T-helper 17 cell (primary cell): ENCODE measurements around the gene AKR7A3. TPM values are rescaled to one million over a fixed set of nuclear protein-coding genes. Genes with fewer than 3 reads are reported as not detected.
"Not testable (repeated sequence)": the region's sequence is repeated elsewhere in the genome, so short reads cannot be mapped to it uniquely, and the experiment has no call there.

Source experiments
- ATAC-seq: fragments of 150-1000 bp; cut with Tn5 transposase; 2 replicates; pipeline ENCODE4 v1.10.0; 2021; ENCODE audit warnings: mild to moderate bottlenecking, moderate library complexity
- DNase-seq, 3 donors: peaks; one replicate each; pipeline versions ENCODE4 v3.0.0 to v3.0.0-alpha.2; 2020 to 2021
- H3K9me3 ChIP-seq: one replicate; pipeline ENCODE4 v1.7.0; 2013; ENCODE audit warnings: low read length, mild to moderate bottlenecking; ENCODE audit not compliant: control insufficient read depth, poor library complexity, severe bottlenecking
- H3K27ac Mint-ChIP-seq: one replicate; pipeline ENCODE4 v1.8.0; 2022; ENCODE audit warnings: mild to moderate bottlenecking, moderate library complexity, mixed read lengths
- H3K27me3 Mint-ChIP-seq: one replicate; pipeline ENCODE4 v1.8.0; 2022; ENCODE audit warnings: mixed read lengths
- H3K36me3 Mint-ChIP-seq: one replicate; pipeline ENCODE4 v1.8.0; 2022; ENCODE audit warnings: low read depth, mixed read lengths
- H3K4me1 Mint-ChIP-seq: one replicate; pipeline ENCODE4 v1.8.0; 2022; ENCODE audit warnings: mild to moderate bottlenecking, mixed read lengths
- H3K4me3 Mint-ChIP-seq: one replicate; pipeline ENCODE4 v1.8.0; 2022; ENCODE audit warnings: mild to moderate bottlenecking, moderate library complexity, mixed read lengths
- total RNA-seq, 4 donors: library from RNA in 2 of 4; stranded (reverse) in 2 of 4; gene quantifications; one replicate each; pipeline ENCODE4 v1.2.3 and lab custom pipeline; 2022 to 2026

AKR7A3 gene
- total RNA-seq (1 to 10 TPM; 1.1 to 1.4 TPM), total RNA-seq (lab: John Stamatoyannopoulos, UW) (0.68 to 0.93 reads per million in 2 donors)

DNA sequence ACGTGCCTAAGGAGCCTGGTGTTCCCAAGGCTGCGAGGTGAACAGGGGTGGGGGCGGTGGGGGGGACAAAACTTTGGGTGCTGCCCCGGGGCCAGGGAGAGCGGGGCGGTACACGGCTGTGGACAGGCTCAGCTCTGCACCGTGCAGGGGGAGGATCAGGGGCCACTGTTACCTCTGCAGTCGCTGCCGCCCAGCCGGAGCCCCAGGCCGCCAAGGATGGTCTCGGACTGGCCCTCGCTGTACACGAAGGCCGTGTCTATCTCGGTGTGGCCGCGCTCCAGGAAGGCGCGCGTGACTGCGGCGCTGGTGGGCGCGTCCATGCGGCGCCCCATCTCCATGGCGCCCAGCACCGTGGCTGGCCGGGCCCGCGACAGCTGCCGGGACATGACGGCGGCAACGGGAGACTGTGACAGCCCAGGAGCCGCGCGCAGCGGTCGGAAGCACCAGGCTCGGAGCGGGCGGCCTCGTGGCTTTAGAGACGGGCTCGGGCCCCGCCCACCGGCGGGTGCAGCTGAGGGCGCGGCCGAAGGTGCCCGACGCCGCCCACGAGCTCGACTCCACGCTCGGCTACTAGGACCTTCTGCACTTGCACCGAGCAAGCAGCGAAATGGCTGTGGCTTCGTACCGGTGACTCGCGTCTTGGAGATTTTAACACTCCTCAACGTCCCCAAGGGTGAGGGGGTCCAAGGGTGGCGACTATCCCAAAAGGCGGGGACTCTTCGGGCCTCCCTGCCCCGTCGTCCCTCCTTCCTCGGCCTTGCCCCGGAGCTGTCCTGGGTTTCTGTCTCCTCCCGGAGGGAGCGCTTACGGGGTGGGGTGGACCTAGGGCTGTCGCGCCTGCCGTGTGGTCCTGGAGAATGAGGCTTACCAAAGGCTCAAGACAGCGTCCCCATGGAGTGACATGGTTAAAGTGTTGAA lies at the start of gene AKR7A3:
TSS of gene AKR7A3 (minus strand) at position 447 of the 918 bp plus-strand sequence. CDS start at position 386, 61 bp downstream.
- Mint-ChIP-seq H3K27me3 (peaks cover 18% of the 10 kb centered on the region), H3K27ac (peak within 1 kb of the TSS; percentile 53), H3K4me1 (peaks cover 12% of the 10 kb centered on the region), H3K4me3 (peak within 1 kb of the TSS; percentile 78)
- peak; percentile 97 for ATAC-seq
- H3K36me3 Mint-ChIP-seq, H3K9me3 ChIP-seq: not testable (repeated sequence)
- DNase-seq = peak; percentile 34 to 48 (median 45)

GRCh38 chr1:19338323-19338762 lies 49.8 kb upstream of the AKR7A3 start:
- H3K27ac Mint-ChIP-seq = peak overlapping the region; percentile 69
- peaks cover 8% of the 10 kb centered on the region for H3K4me1 Mint-ChIP-seq
- DNase-seq (no peak), ATAC-seq (no peak)
- H3K4me3 Mint-ChIP-seq = no peak overlapping the region
- no peaks in the 10 kb centered on the region for H3K9me3 ChIP-seq
- no peaks in the 10 kb centered on the region for H3K27me3 Mint-ChIP-seq
- no peaks in the 10 kb centered on the region for H3K36me3 Mint-ChIP-seq

GRCh38 chr1:19337289-19337688 lies 48.7 kb upstream of the AKR7A3 start:
- H3K27ac Mint-ChIP-seq = peak overlapping the region; percentile 69
- no peaks in the 10 kb centered on the region for H3K36me3 Mint-ChIP-seq
- H3K4me1 Mint-ChIP-seq = peaks cover 8% of the 10 kb centered on the region
- H3K4me3 Mint-ChIP-seq = no peak overlapping the region
- ATAC-seq (no peak), DNase-seq (no peak)
- no peaks in the 10 kb centered on the region for H3K27me3 Mint-ChIP-seq
- H3K9me3 ChIP-seq = no peaks in the 10 kb centered on the region

- no peak for DNase-seq
- no peak overlapping the region for H3K4me3 Mint-ChIP-seq
- H3K4me1 Mint-ChIP-seq = peaks cover 5% of the 10 kb centered on the region
- no peak for ATAC-seq
- no peaks in the 10 kb centered on the region for H3K27me3 Mint-ChIP-seq
- no peaks in the 10 kb centered on the region for H3K9me3 ChIP-seq
- H3K36me3 Mint-ChIP-seq = no peaks in the 10 kb centered on the region
- peak overlapping the region; percentile 70 for H3K27ac Mint-ChIP-seq
Measured at GRCh38 chr1:19336543-19336942, 48.0 kb upstream of the AKR7A3 start.

DNA sequence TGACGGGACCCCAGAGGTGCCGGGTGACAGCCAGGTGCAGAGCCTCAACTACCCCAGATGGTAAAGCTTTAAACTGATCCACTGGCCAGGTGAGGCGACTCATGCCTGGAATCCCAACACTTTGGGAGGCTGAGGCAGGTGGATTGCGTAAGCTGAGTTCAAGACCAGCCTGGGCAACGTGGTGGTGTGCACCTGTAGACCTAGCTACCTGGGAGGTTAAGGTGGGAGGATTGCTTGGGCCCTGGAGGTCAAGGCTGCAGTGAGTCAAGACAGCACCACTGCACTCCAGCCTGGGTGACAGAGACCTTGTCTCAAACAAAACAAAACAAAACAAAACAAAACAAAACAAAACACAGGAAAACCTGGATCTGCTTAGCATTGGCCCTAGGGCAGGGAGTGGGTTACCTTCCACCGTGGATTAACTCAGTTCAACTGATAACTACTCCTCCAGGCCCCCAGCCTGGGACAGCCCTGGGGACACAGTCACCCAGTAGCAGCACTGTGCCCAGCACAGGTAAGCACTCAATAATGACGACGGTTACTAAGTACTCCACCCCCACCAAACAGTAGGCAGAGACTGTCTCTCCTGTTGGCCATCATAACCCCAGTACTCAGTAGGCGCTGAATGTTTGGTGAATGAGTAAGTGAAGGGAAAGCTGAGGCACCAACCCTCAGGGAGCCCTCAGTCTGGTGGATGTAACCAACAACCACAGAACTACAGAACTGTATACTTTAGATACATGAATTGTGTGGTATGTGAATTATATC lies 45.2 kb upstream of the AKR7A3 start:
- peaks cover 7% of the 10 kb centered on the region for H3K4me1 Mint-ChIP-seq
- H3K27me3 Mint-ChIP-seq = no peaks in the 10 kb centered on the region
- peak overlapping the region; percentile 34 for H3K27ac Mint-ChIP-seq
- H3K4me3 Mint-ChIP-seq = no peak overlapping the region
- H3K9me3 ChIP-seq = no peaks in the 10 kb centered on the region
- DNase-seq (no peak), ATAC-seq (no peak)
- H3K36me3 Mint-ChIP-seq = no peaks in the 10 kb centered on the region

GRCh38 chr1:19332832-19333231 lies 44.3 kb upstream of the AKR7A3 start:
- H3K27me3 Mint-ChIP-seq = no peaks in the 10 kb centered on the region
- H3K9me3 ChIP-seq = no peaks in the 10 kb centered on the region
- no peak overlapping the region for H3K27ac Mint-ChIP-seq
- DNase-seq (no peak), ATAC-seq (no peak)
- no peak overlapping the region for H3K4me3 Mint-ChIP-seq
- no peaks in the 10 kb centered on the region for H3K36me3 Mint-ChIP-seq
- peaks cover 7% of the 10 kb centered on the region for H3K4me1 Mint-ChIP-seq

- DNase-seq = no peak
- H3K36me3 Mint-ChIP-seq = no peaks in the 10 kb centered on the region
- H3K27ac Mint-ChIP-seq = no peak overlapping the region
- no peaks in the 10 kb centered on the region for H3K27me3 Mint-ChIP-seq
- peaks cover 5% of the 10 kb centered on the region for H3K4me1 Mint-ChIP-seq
- H3K4me3 Mint-ChIP-seq = no peak overlapping the region
- no peaks in the 10 kb centered on the region for H3K9me3 ChIP-seq
- ATAC-seq = no peak
Measured at GRCh38 chr1:19331262-19331878, 42.8 kb upstream of the AKR7A3 start.

DNA sequence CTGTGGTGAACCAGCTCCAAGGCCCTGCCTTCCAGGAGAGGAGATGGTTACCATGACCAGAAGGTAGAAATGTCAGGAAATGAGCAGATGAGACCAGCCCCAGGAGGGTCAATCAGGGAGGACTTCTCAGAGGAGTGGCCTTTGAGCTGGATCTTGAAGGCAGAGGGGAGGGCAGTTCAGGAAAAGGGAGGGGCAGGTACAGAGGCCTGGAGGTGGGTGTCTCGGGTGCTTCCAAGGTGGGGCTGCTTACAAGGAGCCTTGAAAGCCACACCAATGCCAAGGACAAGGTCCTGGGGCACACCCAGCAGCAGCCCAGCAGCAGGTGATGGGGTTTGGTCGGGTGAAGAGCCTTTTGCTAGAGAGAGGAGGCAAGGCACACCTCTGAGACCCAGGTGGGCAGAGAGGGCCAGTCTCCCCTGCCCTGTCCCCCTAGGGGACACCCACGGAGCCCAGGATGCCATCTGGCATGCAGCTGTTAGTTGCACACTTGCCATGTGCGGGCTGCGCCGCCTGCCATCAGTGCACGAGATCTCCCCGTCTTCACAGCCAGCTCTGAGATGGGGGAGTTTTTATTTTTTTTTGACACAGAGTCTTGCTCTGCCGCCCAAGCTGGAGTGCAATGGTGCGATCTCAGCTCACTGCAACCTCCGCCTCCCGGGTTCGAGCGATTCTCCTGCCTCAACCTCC lies 42.0 kb upstream of the AKR7A3 start:
- Mint-ChIP-seq H3K4me1 (peaks cover 5% of the 10 kb centered on the region), H3K36me3 (no peaks in the 10 kb centered on the region), H3K4me3 (peak overlapping the region; percentile 25), H3K27me3 (no peaks in the 10 kb centered on the region), H3K27ac (peak overlapping the region; percentile 9)
- DNase-seq = no peak
- ATAC-seq = no peak
- no peaks in the 10 kb centered on the region for H3K9me3 ChIP-seq

- H3K4me3 Mint-ChIP-seq = peak overlapping the region; percentile 50
- no peak for ATAC-seq
- H3K4me1 Mint-ChIP-seq = peaks cover 5% of the 10 kb centered on the region
- peak overlapping the region; percentile 9 for H3K27ac Mint-ChIP-seq
- no peak for DNase-seq
- no peaks in the 10 kb centered on the region for H3K9me3 ChIP-seq
- H3K36me3 Mint-ChIP-seq = no peaks in the 10 kb centered on the region
- no peaks in the 10 kb centered on the region for H3K27me3 Mint-ChIP-seq
Measured at GRCh38 chr1:19329611-19330010, 41.0 kb upstream of the AKR7A3 start.

DNA sequence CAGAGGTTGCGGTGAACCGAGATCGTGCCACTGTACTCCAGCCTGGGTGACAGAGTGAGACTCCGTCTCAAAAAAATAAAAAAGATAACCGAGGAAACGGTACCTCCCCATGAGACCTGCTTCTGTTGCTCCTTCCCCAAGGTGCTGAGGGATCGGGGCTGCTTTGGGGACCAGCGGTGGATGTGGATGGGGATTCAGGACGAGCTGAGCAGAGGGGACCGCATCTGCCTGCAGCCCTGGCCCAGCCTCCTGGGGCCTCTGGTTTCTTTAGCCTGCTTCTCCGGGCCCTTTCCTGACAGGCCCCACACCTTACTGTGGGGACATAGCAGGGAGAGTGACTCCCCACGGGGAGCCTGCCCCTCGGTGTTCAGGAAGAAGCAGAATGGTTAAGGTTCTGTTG lies 40.6 kb upstream of the AKR7A3 start:
- DNase-seq = no peak
- H3K27ac Mint-ChIP-seq = peak overlapping the region; percentile 9
- H3K27me3 Mint-ChIP-seq = no peaks in the 10 kb centered on the region
- no peaks in the 10 kb centered on the region for H3K36me3 Mint-ChIP-seq
- peaks cover 5% of the 10 kb centered on the region for H3K4me1 Mint-ChIP-seq
- no peaks in the 10 kb centered on the region for H3K9me3 ChIP-seq
- no peak overlapping the region for H3K4me3 Mint-ChIP-seq
- ATAC-seq = no peak

GRCh38 chr1:19328486-19328885 lies 39.9 kb upstream of the AKR7A3 start:
- no peaks in the 10 kb centered on the region for H3K27me3 Mint-ChIP-seq

DNA sequence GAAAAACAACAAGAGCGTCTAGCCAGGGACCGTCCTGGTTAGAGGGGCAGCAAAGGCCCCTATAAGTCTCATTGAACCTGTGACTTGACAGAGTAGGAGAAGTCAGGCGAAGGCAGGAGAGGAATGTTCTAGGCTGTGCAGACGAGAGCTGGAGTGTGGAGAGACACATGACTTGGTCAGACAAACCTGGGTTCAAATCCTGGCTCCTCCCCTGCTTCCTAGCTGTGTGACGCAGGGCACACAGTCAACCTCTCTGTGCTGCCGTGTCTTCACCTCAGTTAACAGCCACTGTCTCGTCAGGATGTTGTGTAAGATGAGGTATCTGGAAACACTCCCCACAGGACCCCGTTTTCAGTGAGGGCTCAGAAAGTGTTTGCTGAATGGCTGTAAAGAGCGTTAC lies 39.2 kb upstream of the AKR7A3 start:
- H3K27me3 Mint-ChIP-seq = no peaks in the 10 kb centered on the region
- no peaks in the 10 kb centered on the region for H3K9me3 ChIP-seq
- peak overlapping the region; percentile 65 for H3K27ac Mint-ChIP-seq
- DNase-seq (no peak), ATAC-seq (no peak)
- H3K4me3 Mint-ChIP-seq = no peak overlapping the region
- no peaks in the 10 kb centered on the region for H3K36me3 Mint-ChIP-seq
- H3K4me1 Mint-ChIP-seq = peaks cover 5% of the 10 kb centered on the region

More at GRCh38 chr1:19328486-19328885, 39.9 kb upstream of the AKR7A3 start:
- ATAC-seq = no peak
- Mint-ChIP-seq H3K4me3 (peak overlapping the region; percentile 19), H3K36me3 (no peaks in the 10 kb centered on the region), H3K27ac (peak overlapping the region; percentile 65), H3K4me1 (peaks cover 5% of the 10 kb centered on the region)
- H3K9me3 ChIP-seq = no peaks in the 10 kb centered on the region
- DNase-seq = no peak
